Right renal pelvis (tissue), 4 donors: ENCODE data around the gene SOX6. TPM values are rescaled to one million over a fixed set of nuclear protein-coding genes. Genes with fewer than 3 reads are reported as not detected.

Source experiments
- DNase-seq, 4 donors: peaks; one replicate each; pipeline ENCODE4 v3.0.0-alpha.2; 2013; ENCODE audit warnings: low read depth in 4 of 4, low spot score in 3 of 4, missing footprints in 1 of 4
- polyA plus RNA-seq, 4 donors: library from polyadenylated mRNA; unstranded; fragments of 120-200 nt; gene quantifications; one replicate each; pipeline ENCODE4 v1.2.1, GENCODE V29; 2013; ENCODE audit not compliant: insufficient read length in 4 of 4

Gene SOX6
- polyA plus RNA-seq, 4 donors: 18.4 to 23.1 (median 21.3) TPM

GRCh38 chr11:15920856-15921629 is 435.3 kb downstream of the SOX6 start:
- no peak for DNase-seq

- no peak for DNase-seq
Measured at GRCh38 chr11:15918674-15919073, 437.7 kb downstream of the SOX6 start.

- DNase-seq: no peak
Measured at GRCh38 chr11:15918212-15918611, 438.1 kb downstream of the SOX6 start.
